GM21786 (cell line): Measurements from ENCODE around the gene MYOM1.

Experiments used
- ATAC-seq: cut with Tn5 transposase; IDR thresholded peaks from one replicate; pipeline ENCODE4 v1.9.1; 2021; ENCODE audit not compliant: unreplicated experiment

MYOM1 gene

DNA sequence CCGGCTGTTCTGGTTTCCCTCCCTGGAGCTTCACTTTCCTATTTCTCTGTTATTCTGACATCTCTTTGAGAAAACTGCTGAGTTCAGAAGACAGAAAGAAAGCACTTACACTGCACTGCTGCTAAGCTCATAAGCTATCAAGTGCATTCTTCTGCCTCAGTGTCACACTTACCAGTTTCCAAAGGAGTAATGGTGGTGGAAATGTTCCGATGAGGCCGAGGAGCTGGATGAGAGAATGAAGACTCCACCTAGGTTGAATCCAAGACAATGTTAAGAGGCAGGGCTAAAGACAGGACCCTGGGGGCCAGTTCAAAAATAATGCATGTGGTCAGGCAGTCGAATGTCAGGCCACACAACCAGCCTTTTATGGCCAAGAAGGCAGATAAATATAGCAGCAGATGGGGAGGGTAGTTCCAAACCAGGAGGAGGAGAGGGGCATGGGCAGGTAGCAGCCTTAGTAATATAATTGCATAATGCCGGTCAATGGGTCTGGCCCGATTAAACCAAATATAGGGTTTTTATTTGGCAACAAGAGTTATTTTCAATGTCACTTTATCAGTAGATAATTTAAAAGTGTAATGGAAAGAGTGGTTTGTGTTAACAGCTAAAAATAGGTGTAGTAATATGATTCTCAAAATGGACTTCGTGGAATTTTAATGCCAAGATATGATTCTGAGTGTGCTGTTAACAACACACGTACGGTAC is at the start of gene MYOM1:
Gene MYOM1 (minus strand): TSS at position 338 of the 705 bp plus-strand sequence. CDS start 4,745 bp downstream, outside the sequence.
- no peak for ATAC-seq

DNA sequence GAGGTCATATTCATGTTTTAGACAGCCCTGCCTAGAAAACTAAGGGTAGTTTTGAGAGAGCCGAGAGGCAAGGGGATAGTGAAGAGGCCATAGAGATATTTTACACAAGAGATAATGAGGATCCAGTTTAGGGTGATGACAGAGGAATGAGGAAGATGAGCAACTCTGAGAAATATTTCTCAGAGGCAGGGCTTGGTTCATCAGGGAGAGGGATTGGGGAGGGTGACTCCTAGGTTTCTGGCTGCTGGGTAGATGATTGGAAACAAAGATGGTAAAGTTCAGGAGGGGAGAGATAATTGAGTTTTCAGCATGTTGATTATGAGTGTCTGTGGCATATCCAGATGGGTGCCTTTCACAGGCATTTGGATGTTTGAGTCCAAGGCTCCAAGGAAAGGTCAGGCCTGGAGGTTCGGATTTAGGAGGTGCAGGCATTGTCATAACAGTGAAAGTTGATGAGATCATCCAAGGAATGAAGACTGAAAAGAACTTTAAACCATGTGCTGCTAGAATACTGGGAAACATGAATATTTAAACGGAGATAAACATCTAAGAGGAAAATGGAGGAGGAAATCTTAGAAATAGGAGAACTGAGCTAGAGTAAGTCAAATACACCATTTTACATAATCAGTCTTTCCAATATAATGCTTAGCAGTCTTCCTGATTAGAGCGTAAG is 49.6 kb upstream of the MYOM1 start:
- ATAC-seq = no peak

DNA sequence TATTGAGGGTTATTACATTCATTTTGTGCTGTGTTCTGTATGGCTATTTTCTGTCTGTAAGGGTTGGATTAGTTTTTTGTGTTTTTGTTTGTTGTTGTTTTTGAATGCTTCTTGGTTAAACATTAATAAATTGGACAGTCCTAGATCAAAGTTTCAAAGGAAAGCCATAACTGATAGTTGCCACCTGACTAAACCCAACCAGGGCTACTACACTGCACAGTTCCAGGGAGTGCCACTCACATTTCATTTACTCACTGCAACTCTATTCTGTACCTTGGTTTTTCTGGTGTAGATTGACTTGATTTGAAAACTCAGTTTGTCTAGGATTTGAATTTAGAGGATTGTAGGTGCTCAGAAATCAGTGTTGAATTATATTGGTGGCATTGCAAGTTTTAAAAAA is 48.5 kb upstream of the MYOM1 start:
- ATAC-seq = no peak

DNA sequence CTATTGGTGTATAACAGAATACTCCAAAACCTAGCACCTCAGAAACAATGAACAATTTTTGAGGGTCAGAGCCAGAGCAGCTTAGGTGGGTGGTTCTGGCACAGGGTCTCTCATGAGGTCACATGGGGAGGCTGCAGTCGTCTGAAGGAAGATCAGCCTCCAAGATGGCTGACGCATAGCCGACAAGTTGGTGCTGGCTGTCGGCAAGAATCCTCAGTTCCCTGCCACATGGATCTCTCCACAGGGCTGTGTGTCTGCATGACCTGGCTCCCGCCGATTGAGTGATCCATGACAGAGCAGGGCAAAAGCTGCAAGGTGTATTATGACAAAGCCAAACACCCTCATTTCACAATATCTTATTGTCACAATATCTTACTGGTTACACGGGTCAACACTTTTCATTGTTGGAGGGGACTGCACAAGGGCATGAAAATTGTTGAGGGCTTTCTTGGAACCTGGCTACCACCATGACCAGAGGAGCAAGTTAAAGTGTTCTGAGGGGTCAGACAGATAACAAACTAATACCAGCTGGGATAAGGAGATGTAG is 46.4 kb upstream of the MYOM1 start:
- no peak for ATAC-seq

GRCh38 chr18:3265564-3266033 is 45.8 kb upstream of the MYOM1 start:
- no peak for ATAC-seq

- ATAC-seq = no peak
Observed at GRCh38 chr18:3264362-3264761, 44.6 kb upstream of the MYOM1 start.

DNA sequence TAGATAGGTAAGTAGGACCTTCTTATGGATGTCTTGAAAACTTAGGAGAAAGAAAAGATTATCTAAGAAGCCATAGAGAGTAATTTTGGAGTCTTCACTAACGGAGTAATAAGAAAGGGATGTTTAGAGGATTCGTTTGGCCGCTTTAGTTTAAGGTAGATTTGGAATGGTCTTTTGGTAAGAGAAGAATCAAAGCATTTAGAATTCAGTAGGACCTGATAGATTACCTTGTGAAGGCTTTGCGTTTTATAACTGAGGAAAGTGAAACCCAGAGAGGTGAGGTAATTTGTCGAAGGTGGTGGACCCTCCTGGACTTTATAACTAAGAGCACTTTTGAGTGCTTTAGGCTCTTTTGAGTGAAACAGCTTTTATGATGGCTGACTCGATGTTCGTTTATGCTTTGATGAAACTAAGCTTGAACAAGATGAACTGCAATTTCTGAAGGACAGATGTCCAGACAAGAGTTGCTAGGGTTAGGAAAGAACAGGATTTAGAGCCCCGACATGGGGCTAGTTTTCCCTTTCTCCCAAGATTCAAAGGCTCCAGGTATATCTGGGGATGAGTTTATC is 43.4 kb upstream of the MYOM1 start:
- no peak for ATAC-seq

- ATAC-seq = peak; percentile 25
Observed at GRCh38 chr18:3262234-3263131, 42.7 kb upstream of the MYOM1 start.

DNA sequence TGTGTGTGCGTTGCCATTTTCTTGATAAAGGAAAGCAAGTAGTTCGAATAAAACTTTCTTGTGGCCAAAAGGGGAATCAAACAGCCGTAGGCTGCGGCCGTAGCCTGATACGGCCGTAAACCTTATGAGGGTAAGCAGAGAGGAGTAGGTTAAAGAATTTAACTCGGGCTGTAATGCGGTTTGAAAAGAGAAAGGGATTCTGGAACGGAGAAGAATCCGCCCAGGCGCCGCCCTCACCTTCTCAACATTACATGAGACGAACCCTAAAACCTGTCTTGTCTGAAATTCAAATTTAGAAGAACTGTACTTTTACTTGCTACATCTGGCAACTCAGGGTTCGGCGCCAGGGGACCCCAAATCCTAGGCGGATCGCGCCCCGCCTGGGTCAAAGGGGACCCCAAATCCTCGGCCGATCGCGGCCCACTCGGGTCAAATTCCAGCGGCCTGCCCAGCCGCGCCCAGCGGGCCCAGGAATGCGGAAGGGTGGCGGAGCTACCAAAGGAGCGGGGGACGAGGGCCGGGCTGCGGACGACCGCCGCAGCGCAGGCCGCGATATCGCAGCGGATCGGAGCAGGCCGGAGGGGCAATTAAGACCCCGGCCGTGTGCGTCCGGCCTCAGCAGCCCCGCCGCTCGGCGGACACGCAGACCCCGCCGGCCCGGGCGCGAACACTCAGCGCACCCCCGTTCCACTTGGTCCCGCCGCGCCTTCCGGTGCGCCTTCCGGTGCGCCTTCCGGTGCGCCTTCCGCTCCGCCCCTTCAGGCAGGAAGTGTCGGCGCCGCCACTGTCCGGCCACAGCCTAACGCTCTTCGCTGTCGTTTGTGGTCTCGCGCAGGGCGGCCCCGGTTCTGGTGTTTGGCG is 41.8 kb upstream of the MYOM1 start, which contains the start of gene MYL12B:
Gene MYL12B (plus strand): TSS at position 761 of the 861 bp plus-strand sequence. CDS start 10,766 bp downstream, outside the sequence.
- peak; percentile 83 for ATAC-seq

- no peak for ATAC-seq
Observed at GRCh38 chr18:3260995-3261372, 41.2 kb upstream of the MYOM1 start.

GRCh38 chr18:3257627-3258120 is 37.9 kb upstream of the MYOM1 start:
- ATAC-seq = no peak

DNA sequence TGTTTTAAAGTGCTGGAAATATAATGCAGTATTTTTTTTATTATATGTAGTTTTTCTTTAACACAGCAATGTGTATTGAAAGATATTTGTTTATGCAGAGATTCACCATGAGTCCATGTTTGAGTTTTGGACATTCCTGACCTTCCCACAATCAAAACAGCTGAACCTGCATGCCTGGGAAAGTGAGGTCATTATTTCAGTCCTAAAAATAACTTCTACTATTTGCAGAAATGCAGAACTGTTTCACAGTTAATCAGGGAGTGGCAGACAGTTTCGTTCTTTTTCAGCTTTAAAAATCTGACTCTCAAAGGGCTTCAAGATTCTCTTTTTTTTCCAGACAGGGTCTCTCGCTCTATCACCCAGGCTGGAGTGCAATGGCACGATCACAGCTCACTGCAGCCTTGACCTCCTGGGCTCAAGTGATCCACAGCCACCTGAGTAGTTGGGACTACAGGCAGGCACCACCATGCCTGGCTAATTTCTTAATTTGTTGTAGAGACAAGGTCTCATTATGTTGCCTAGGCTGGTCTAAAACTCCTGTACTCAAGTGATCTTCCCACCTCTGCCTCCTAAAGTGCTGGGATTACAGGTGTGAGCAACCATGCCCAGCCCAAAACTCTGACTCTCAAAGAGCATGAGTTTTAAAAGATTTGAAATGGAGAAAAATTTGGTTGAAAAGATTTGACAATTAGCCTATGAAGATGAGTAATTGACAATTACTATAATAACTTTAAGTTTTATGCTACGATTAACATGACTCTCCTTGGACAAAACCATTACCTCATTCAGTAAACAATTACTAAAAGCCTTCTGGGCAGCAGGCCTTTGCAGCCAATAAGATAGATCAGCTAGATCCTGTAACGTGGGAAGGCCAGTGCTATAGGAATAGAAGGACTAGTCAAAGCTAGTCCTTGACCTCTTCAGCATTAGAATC is 37.2 kb upstream of the MYOM1 start:
- peak; percentile 38 for ATAC-seq

GRCh38 chr18:3255611-3256165 is 35.9 kb upstream of the MYOM1 start:
- ATAC-seq = no peak

- no peak for ATAC-seq
Observed at GRCh38 chr18:3254725-3255124, 35.0 kb upstream of the MYOM1 start.

- ATAC-seq = no peak
Observed at GRCh38 chr18:3252843-3253242, 33.1 kb upstream of the MYOM1 start.

GRCh38 chr18:3251963-3252277 is 32.2 kb upstream of the MYOM1 start:
- ATAC-seq = no peak

GRCh38 chr18:3251249-3251962 is 31.6 kb upstream of the MYOM1 start:
- no peak for ATAC-seq
